ENCODE results near the gene SYCP1. TPM values are rescaled to one million over a fixed set of nuclear protein-coding genes. Genes with fewer than 3 reads are reported as not detected.

Gene SYCP1
- total and polyA plus RNA-seq, 2 experiments from 2014 or later, result 0.24 to 0.66 TPM

DNA sequence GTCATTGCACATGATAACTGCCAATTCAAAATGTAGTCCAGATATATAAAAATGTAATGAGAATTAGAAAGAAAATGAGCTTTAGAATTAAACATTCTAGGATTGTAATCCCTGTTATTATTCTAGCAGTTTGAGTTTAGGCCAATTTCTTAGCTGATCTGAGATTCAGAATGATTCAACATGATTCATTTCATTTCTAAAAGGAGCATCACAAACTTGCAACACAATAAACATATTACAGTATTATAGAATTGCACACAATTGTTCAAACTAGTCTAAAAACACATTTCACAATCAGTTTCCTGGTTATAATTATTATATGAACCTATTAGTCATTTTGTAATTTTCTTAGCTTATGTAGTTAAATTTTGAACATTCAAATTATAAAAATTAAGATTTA lies 131.6 kb downstream of the SYCP1 start:
- no peak overlapping the region for H3K4me2 ChIP-seq
- H3K36me3 ChIP-seq (ENCODE audit: insufficient read depth), result no peaks in the 10 kb centered on the region; the same call in 1 of the 2 replicates
- H3K9me2 ChIP-seq (ENCODE audit: insufficient read depth), result no peaks in the 10 kb centered on the region
- no peaks in the 10 kb centered on the region for H3K4me1 Mint-ChIP-seq
- H3K9me3 Mint-ChIP-seq, result peaks cover 4% of the 10 kb centered on the region; the same call in 1 of the 3 replicates
- H3K4me3 Mint-ChIP-seq, result no peak overlapping the region
- H3K79me2 ChIP-seq (replicated peaks; ENCODE audit: insufficient read depth), result no peaks in the 10 kb centered on the region
- H3K36me3 Mint-ChIP-seq (ENCODE audit: low read depth), result no peaks in the 10 kb centered on the region
- no peak overlapping the region for H3K27ac ChIP-seq (ENCODE audit: low read depth)
- no peaks in the 10 kb centered on the region for H3K27me3 Mint-ChIP-seq (ENCODE audit: insufficient read depth, low read depth, poor library complexity)
- H3F3A ChIP-seq (replicated peaks; ENCODE audit: low read depth), result no peaks in the 10 kb centered on the region
- TF ChIP-seq NANOG (IDR thresholded peaks at IDR 0.05; ENCODE audit: borderline replicate concordance) (no peak), CREB1 (CRISPR knock-in tag; IDR thresholded peaks at IDR 0.05; ENCODE audit: low read depth) (no peak), EZH2 (IDR thresholded peaks at IDR 0.05; ENCODE audit: low read depth, unreplicated experiment) (no peak), JUNB (IDR thresholded peaks at IDR 0.05; ENCODE audit: unreplicated experiment) (no peak), STAT1 (IDR thresholded peaks at IDR 0.05; ENCODE audit: unreplicated experiment) (no peak), ZNF114 (CRISPR knock-in tag; IDR thresholded peaks at IDR 0.05) (no peak), POLR2AphosphoS5 (IDR thresholded peaks at IDR 0.05; ENCODE audit: low read depth) (no peak), ZNF331 (CRISPR knock-in tag; IDR thresholded peaks at IDR 0.05; ENCODE audit: low read depth) (no peak), CTCF (conservative IDR thresholded peaks at IDR 0.05; ENCODE audit: low read depth in 2 of 2) (no peak), EZH2phosphoT487 (IDR thresholded peaks at IDR 0.05; ENCODE audit: unreplicated experiment) (no peak), ZNF462 (CRISPR knock-in tag; IDR thresholded peaks at IDR 0.05) (no peak)
- TF ChIP-seq, protein P1, sequence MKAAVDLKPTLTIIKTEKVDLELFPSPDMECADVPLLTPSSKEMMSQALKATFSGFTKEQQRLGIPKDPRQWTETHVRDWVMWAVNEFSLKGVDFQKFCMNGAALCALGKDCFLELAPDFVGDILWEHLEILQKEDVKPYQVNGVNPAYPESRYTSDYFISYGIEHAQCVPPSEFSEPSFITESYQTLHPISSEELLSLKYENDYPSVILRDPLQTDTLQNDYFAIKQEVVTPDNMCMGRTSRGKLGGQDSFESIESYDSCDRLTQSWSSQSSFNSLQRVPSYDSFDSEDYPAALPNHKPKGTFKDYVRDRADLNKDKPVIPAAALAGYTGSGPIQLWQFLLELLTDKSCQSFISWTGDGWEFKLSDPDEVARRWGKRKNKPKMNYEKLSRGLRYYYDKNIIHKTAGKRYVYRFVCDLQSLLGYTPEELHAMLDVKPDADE (IDR thresholded peaks at IDR 0.05), result no peak
- TF ChIP-seq, protein P2, sequence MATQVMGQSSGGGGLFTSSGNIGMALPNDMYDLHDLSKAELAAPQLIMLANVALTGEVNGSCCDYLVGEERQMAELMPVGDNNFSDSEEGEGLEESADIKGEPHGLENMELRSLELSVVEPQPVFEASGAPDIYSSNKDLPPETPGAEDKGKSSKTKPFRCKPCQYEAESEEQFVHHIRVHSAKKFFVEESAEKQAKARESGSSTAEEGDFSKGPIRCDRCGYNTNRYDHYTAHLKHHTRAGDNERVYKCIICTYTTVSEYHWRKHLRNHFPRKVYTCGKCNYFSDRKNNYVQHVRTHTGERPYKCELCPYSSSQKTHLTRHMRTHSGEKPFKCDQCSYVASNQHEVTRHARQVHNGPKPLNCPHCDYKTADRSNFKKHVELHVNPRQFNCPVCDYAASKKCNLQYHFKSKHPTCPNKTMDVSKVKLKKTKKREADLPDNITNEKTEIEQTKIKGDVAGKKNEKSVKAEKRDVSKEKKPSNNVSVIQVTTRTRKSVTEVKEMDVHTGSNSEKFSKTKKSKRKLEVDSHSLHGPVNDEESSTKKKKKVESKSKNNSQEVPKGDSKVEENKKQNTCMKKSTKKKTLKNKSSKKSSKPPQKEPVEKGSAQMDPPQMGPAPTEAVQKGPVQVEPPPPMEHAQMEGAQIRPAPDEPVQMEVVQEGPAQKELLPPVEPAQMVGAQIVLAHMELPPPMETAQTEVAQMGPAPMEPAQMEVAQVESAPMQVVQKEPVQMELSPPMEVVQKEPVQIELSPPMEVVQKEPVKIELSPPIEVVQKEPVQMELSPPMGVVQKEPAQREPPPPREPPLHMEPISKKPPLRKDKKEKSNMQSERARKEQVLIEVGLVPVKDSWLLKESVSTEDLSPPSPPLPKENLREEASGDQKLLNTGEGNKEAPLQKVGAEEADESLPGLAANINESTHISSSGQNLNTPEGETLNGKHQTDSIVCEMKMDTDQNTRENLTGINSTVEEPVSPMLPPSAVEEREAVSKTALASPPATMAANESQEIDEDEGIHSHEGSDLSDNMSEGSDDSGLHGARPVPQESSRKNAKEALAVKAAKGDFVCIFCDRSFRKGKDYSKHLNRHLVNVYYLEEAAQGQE (IDR thresholded peaks at IDR 0.05; ENCODE audit: unreplicated experiment), result no peak
- ATAC-seq (no peak), DNase-seq (ENCODE audit: low spot score) (no peak)
- no peaks in the 10 kb centered on the region for H3K4me1 ChIP-seq (ENCODE audit: insufficient read depth)
- no peak overlapping the region for H2AFZ ChIP-seq
- no peaks in the 10 kb centered on the region for H3K27me3 ChIP-seq (ENCODE audit: insufficient read depth)
- H3K4me3 ChIP-seq, result no peak overlapping the region
- no peak overlapping the region for H3K27ac Mint-ChIP-seq
- H4K20me1 ChIP-seq (replicated peaks; ENCODE audit: insufficient read depth), result no peaks in the 10 kb centered on the region
